HCT116 (cell line): ENCODE measurements around the gene ZBTB47. TPM values are rescaled to one million over a fixed set of nuclear protein-coding genes. Genes with fewer than 3 reads are reported as not detected.

Experiments used
- ATAC-seq: fragments of 200-7000 bp; cut with Tn5 transposase; 2 replicates; pipeline ENCODE4 v1.9.1; 2020; ENCODE audit warnings: mild to moderate bottlenecking, moderate library complexity
- BruUV-seq: library from RNA; stranded (reverse); fragments of 400-500 nt; replicated peaks from 2 replicates; lab custom pipeline; 2021; lab: Mats Ljungman, UMichigan
- CTCF ChIA-PET: fragments of 300-600 bp; sonication (Branson Sonifier 250); formaldehyde crosslinking; loops from one replicate; lab custom pipeline; 2021; ENCODE audit warnings: antibody characterized with exemption; lab: Charles Lee
- POLR2A ChIA-PET: fragments of 300-600, 350-600 bp; sonication (Branson Sonifier 250); formaldehyde crosslinking; loops from one replicate; lab custom pipeline; 2021; ENCODE audit warnings: antibody characterized with exemption; lab: Charles Lee
- RAD21 ChIA-PET, 2 experiments: fragments of 300-600 bp; sonication (Branson Sonifier 250); formaldehyde crosslinking; loops; one replicate each; lab custom pipeline; 2023; ENCODE audit warnings: low total read pairs in 2 of 2; ENCODE audit not compliant: uncharacterized antibody in 2 of 2, unreplicated experiment in 2 of 2, low non-redundant PET in 1 of 2; lab: Charles Lee
- DNase-seq: peaks from one replicate; pipeline ENCODE4 v3.0.0-alpha.2; 2010; ENCODE audit warnings: low read depth, low spot score
- H2AFZ ChIP-seq: fragments of 200-600 bp; shearing (Covaris generic), sonication (generic); 2 replicates; pipeline ENCODE4 v1.6.1; 2017; ENCODE audit warnings: low read depth, mixed run types, mixed read lengths, antibody characterized with exemption, low read length; ENCODE audit not compliant: poor library complexity, severe bottlenecking
- H3K27ac ChIP-seq: 2 replicates; pipeline ENCODE4 v1.5.1; 2012; ENCODE audit warnings: low read depth, low read length
- H3K27me3 ChIP-seq: fragments of 200-600 bp; sonication (generic); 2 replicates; pipeline ENCODE4 v1.6.1; 2016; ENCODE audit warnings: mixed run types, low read length, mixed read lengths; ENCODE audit not compliant: insufficient read depth
- H3K36me3 ChIP-seq, 2 experiments: fragments of 200-500 bp in 1 of 2; fragments of 200-600 bp in 1 of 2; sonication (Bioruptor generic) in 1 of 2; sonication (generic) in 1 of 2; 2 replicates each; pipeline versions ENCODE4 v1.5.1 to v1.6.1; 2014 to 2016; ENCODE audit warnings: low read length in 2 of 2, inconsistent platforms in 1 of 2, mixed read lengths in 1 of 2, mixed run types in 1 of 2; ENCODE audit not compliant: insufficient read depth in 2 of 2, control insufficient read depth in 1 of 2
- H3K4me1 ChIP-seq, 2 experiments: fragments of 200-600 bp in 1 of 2; sonication (generic) in 1 of 2; 2 replicates each; pipeline versions ENCODE4 v1.5.1 to v1.6.1; 2012 to 2017; ENCODE audit warnings: low read length in 2 of 2, inconsistent platforms in 1 of 2, mild to moderate bottlenecking in 1 of 2, mixed read lengths in 1 of 2, mixed run types in 1 of 2, moderate library complexity in 1 of 2; ENCODE audit not compliant: insufficient read depth in 2 of 2, control insufficient read depth in 1 of 2
- H3K4me2 ChIP-seq: fragments of 200-600 bp; sonication (generic); 2 replicates; pipeline ENCODE4 v1.6.1; 2017; ENCODE audit warnings: mixed run types, low read length, mixed read lengths
- H3K4me3 ChIP-seq, 2 experiments: fragments of 200-600 bp in 1 of 2; sonication (generic) in 1 of 2; replicated peaks in 1 of 2; 2 replicates each; pipeline ENCODE4 v1.5.1; 2011 to 2016; ENCODE audit warnings: low read length in 2 of 2, control low read depth in 1 of 2, low read depth in 1 of 2, mild to moderate bottlenecking in 1 of 2, mixed read lengths in 1 of 2, mixed run types in 1 of 2
- H3K79me2 ChIP-seq: fragments of 200-600 bp; sonication (generic); 2 replicates; pipeline ENCODE4 v1.6.1; 2017; ENCODE audit warnings: mild to moderate bottlenecking, mixed run types, low read length, moderate library complexity, mixed read lengths; ENCODE audit not compliant: insufficient read depth
- H3K9ac ChIP-seq: fragments of 200-600 bp; sonication (generic); 2 replicates; pipeline ENCODE4 v1.6.1; 2016; ENCODE audit warnings: low read length, mixed read lengths
- H3K9me2 ChIP-seq: fragments of 200-600 bp; sonication (generic), shearing (Covaris generic); 2 replicates; pipeline ENCODE4 v1.6.1; 2017; ENCODE audit warnings: mixed run types, mild to moderate bottlenecking, moderate library complexity; ENCODE audit not compliant: insufficient read depth
- H3K9me3 ChIP-seq, 2 experiments: fragments of 200-500 bp in 1 of 2; fragments of 200-600 bp in 1 of 2; sonication (Bioruptor generic) in 1 of 2; sonication (generic) in 1 of 2; 2 replicates each; pipeline ENCODE4 v1.6.1; 2014 to 2017; ENCODE audit warnings: low read length in 2 of 2, mixed read lengths in 2 of 2, inconsistent platforms in 1 of 2, low read depth in 1 of 2, mild to moderate bottlenecking in 1 of 2, mixed run types in 1 of 2, moderate library complexity in 1 of 2; ENCODE audit not compliant: control insufficient read depth in 1 of 2, insufficient read depth in 1 of 2
- H4K20me1 ChIP-seq: fragments of 200-600 bp; sonication (generic), shearing (Covaris generic); 2 replicates; pipeline ENCODE4 v1.6.1; 2017; ENCODE audit warnings: mixed run types, mild to moderate bottlenecking, moderate library complexity; ENCODE audit not compliant: insufficient read depth
- ELF1 ChIP-seq: IDR thresholded peaks from 2 replicates; pipeline ENCODE4 v1.6.1; 2012; ENCODE audit warnings: low read depth, borderline replicate concordance
- EZH2 ChIP-seq: fragments of 200-600 bp; sonication (generic); IDR thresholded peaks from 2 replicates; pipeline ENCODE4 v1.6.1; 2017; ENCODE audit warnings: antibody characterized with exemption, mixed run types
- EZH2phosphoT487 ChIP-seq: fragments of 200-600 bp; IDR thresholded peaks from 2 replicates; pipeline ENCODE4 v1.6.1; 2018; ENCODE audit warnings: antibody characterized with exemption, borderline replicate concordance
- FOSL1 ChIP-seq: IDR thresholded peaks from 2 replicates; pipeline ENCODE4 v1.6.1; 2012; ENCODE audit warnings: low read depth
- POLR2A ChIP-seq: IDR thresholded peaks from 2 replicates; pipeline ENCODE4 v1.7.0; 2011; ENCODE audit warnings: borderline replicate concordance; ENCODE audit not compliant: insufficient read depth, insufficient read length; ENCODE audit errors: extremely low read depth
- SP1 ChIP-seq: IDR thresholded peaks from 2 replicates; pipeline ENCODE4 v1.6.1; 2012; ENCODE audit warnings: low read depth
- TCF7L2 ChIP-seq: IDR thresholded peaks from 2 replicates; pipeline ENCODE4 v1.7.0; 2011; ENCODE audit warnings: borderline replicate concordance, inconsistent platforms; ENCODE audit not compliant: insufficient read depth, insufficient read length; ENCODE audit errors: extremely low read depth
- YY1 ChIP-seq: IDR thresholded peaks from 2 replicates; pipeline ENCODE4 v1.6.1; 2011; ENCODE audit warnings: low read length, low read depth, moderate library complexity, mild to moderate bottlenecking; ENCODE audit not compliant: insufficient replicate concordance; ENCODE audit errors: extremely low read depth
- ZFX ChIP-seq: fragments of 450-650 bp; IDR thresholded peaks from 2 replicates; pipeline ENCODE4 v1.6.1; 2017
- ZNF274 ChIP-seq: fragments of 200-500 bp; sonication (Bioruptor generic); IDR thresholded peaks from 2 replicates; pipeline ENCODE4 v1.6.1; 2014; ENCODE audit warnings: mild to moderate bottlenecking, low read depth, low read length, inconsistent platforms
- intact Hi-C: fragments of 100-400 bp; cut with micrococcal nuclease; formaldehyde crosslinking; loops from 2 replicates; pipeline ENCODE4 v1.10.0; 2022
- total RNA-seq: library from RNA; stranded (reverse); gene quantifications from one replicate; pipeline ENCODE4 v1.2.1, GENCODE V29; 2021; ENCODE audit not compliant: unreplicated experiment
- TF ChIP-seq, protein P1 (sequence below): IDR thresholded peaks from 2 replicates; pipeline ENCODE4 v1.6.1; 2012; ENCODE audit warnings: low read depth
- TF ChIP-seq, protein P2 (sequence below): IDR thresholded peaks from 2 replicates; pipeline ENCODE4 v1.6.1; 2012

Gene ZBTB47
- total RNA-seq, 1 experiment from 2014 or later, result 6.3 TPM

DNA sequence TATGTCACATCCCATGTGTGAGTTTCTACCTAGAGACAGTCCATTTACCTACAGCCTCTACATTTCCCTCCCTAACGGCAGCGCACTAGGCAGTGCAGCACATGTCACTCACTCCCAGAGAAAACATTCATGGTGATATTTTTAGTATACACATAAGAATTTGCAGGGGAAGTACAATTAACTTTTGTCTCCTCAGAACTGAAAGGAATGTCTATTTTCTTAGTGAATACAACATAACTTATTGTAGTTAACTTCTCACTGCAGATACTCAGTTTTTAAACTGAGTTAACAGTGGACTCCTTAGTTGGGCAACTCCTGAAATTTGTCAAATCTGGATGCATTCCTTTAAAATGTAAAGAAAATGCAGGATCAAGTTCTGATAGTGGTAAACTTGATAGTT lies 4.5 kb upstream of the ZBTB47 start (continued):
- TF ChIP-seq, protein P1, sequence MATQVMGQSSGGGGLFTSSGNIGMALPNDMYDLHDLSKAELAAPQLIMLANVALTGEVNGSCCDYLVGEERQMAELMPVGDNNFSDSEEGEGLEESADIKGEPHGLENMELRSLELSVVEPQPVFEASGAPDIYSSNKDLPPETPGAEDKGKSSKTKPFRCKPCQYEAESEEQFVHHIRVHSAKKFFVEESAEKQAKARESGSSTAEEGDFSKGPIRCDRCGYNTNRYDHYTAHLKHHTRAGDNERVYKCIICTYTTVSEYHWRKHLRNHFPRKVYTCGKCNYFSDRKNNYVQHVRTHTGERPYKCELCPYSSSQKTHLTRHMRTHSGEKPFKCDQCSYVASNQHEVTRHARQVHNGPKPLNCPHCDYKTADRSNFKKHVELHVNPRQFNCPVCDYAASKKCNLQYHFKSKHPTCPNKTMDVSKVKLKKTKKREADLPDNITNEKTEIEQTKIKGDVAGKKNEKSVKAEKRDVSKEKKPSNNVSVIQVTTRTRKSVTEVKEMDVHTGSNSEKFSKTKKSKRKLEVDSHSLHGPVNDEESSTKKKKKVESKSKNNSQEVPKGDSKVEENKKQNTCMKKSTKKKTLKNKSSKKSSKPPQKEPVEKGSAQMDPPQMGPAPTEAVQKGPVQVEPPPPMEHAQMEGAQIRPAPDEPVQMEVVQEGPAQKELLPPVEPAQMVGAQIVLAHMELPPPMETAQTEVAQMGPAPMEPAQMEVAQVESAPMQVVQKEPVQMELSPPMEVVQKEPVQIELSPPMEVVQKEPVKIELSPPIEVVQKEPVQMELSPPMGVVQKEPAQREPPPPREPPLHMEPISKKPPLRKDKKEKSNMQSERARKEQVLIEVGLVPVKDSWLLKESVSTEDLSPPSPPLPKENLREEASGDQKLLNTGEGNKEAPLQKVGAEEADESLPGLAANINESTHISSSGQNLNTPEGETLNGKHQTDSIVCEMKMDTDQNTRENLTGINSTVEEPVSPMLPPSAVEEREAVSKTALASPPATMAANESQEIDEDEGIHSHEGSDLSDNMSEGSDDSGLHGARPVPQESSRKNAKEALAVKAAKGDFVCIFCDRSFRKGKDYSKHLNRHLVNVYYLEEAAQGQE, result no peak
- TF ChIP-seq EZH2, result no peak

DNA sequence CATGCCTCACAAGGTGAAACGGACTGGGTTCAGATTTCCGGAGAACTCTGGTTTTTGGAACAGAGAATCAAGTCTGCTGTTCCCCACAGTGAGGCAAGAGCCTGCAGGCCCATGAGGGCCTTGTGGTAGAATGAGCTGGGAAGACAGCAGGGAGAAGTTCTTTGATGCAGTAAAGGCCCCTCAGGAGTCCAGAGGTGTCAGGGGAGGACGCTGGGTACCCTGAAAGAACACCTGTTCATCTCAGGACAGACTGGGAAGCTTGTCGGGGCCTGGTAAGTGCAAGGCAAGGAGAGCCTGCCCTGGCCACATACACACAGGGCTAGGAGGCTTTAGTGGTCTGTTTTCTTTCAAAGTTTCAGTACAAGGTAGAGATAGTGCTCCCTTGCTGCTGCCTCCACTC lies 3.7 kb upstream of the ZBTB47 start:
- POLR2A ChIA-PET, result interaction anchor here (0.9 kb wide), 1 partner anchor 49 kb away, joined by 3 read pairs; the partner anchor contains the start of gene NKTR
- intact Hi-C loops, result loop anchor here (5.0 kb wide), 2 partner anchors 47 to 93 kb away; partner anchors contain the start of gene NKTR
- Histone ChIP-seq H3K4me3 (no peak overlapping the region), H3K4me1 (peaks cover 29 to 42% of the 10 kb centered on the region in 2 experiments), H3K79me2 (peaks cover 13% of the 10 kb centered on the region; the same call in 1 of the 2 replicates), H3K9me2 (no peaks in the 10 kb centered on the region), H3K27me3 (no peaks in the 10 kb centered on the region), H3K4me2 (no peak overlapping the region), H3K9ac (no peak overlapping the region), H3K9me3 (no peaks in the 10 kb centered on the region), H2AFZ (no peak overlapping the region), H3K27ac (no peak overlapping the region), H4K20me1 (no peaks in the 10 kb centered on the region), H3K36me3 (peaks cover 7 to 26% of the 10 kb centered on the region in 2 experiments; a peak in 3 of 4 replicates)
- no peak for TF ChIP-seq TCF7L2
- no peak for TF ChIP-seq SP1
- no peak for TF ChIP-seq EZH2phosphoT487
- TF ChIP-seq ZNF274, result no peak
- TF ChIP-seq POLR2A, result no peak
- no peak for TF ChIP-seq ELF1
- TF ChIP-seq, protein P2, sequence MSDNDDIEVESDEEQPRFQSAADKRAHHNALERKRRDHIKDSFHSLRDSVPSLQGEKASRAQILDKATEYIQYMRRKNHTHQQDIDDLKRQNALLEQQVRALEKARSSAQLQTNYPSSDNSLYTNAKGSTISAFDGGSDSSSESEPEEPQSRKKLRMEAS, result no peak
- TF ChIP-seq, protein P1, result no peak
- no peak for TF ChIP-seq FOSL1
- TF ChIP-seq ZFX, result no peak
- TF ChIP-seq YY1, result no peak
- DNase-seq (no peak), ATAC-seq (no peak)
- BruUV-seq, result no TSS peak
- RAD21 ChIA-PET, result no interaction called here
- CTCF ChIA-PET, result interaction anchor here (1.7 kb wide), 1 partner anchor 36 kb away, joined by 4 read pairs; no protein-coding TSS in a partner anchor
